WTC11 (cell line): ENCODE data around the gene OVAAL. TPM values are rescaled to one million over a fixed set of nuclear protein-coding genes. Genes with fewer than 3 reads are reported as not detected.

Experiments
- ATAC-seq: fragments of 200-7000 bp; cut with Tn5 transposase; 2 replicates; pipeline ENCODE4 v1.10.0; 2021; ENCODE audit warnings: mild to moderate bottlenecking, moderate library complexity
- CTCF ChIA-PET: fragments of 300-600 bp; sonication (Branson Sonifier 250); formaldehyde crosslinking; loops from one replicate; lab custom pipeline; 2021; ENCODE audit warnings: antibody characterized with exemption; lab: Charles Lee
- POLR2A ChIA-PET: fragments of 350-600 bp; sonication (Branson Sonifier 250); formaldehyde crosslinking; loops from one replicate; lab custom pipeline; 2021; ENCODE audit warnings: antibody characterized with exemption; lab: Charles Lee
- DNase-seq: peaks from one replicate; pipeline ENCODE4 v3.0.0; 2021; ENCODE audit warnings: low spot score
- H3K27ac Mint-ChIP-seq: 2 replicates; pipeline ENCODE4 v1.8.0; 2021; ENCODE audit warnings: mixed read lengths
- H3K27me3 Mint-ChIP-seq: 2 replicates; pipeline ENCODE4 v1.8.0; 2021; ENCODE audit warnings: low read depth, mild to moderate bottlenecking, moderate library complexity, mixed read lengths
- H3K36me3 Mint-ChIP-seq: 2 replicates; pipeline ENCODE4 v1.8.0; 2021; ENCODE audit warnings: mixed read lengths
- H3K4me1 Mint-ChIP-seq: 2 replicates; pipeline ENCODE4 v1.8.0; 2022; ENCODE audit warnings: mixed read lengths
- H3K4me3 Mint-ChIP-seq: 2 replicates; pipeline ENCODE4 v1.8.0; 2021; ENCODE audit warnings: mild to moderate bottlenecking, moderate library complexity, mixed read lengths
- H3K9me3 Mint-ChIP-seq: 2 replicates; pipeline ENCODE4 v1.8.0; 2021; ENCODE audit warnings: mixed read lengths
- ARID4B ChIP-seq: sonication (generic); formaldehyde crosslinking; IDR thresholded peaks from 2 replicates; pipeline ENCODE4 v1.8.0; 2023; ENCODE audit warnings: missing genetic modification reagents, mild to moderate bottlenecking, borderline replicate concordance
- ELF4 ChIP-seq: sonication (generic); formaldehyde crosslinking; IDR thresholded peaks from 2 replicates; pipeline ENCODE4 v1.8.1; 2022; ENCODE audit warnings: low read depth, mild to moderate bottlenecking, moderate library complexity, missing genetic modification reagents
- FOXK1 ChIP-seq: sonication (generic); formaldehyde crosslinking; IDR thresholded peaks from 2 replicates; pipeline ENCODE4 v1.8.0; 2022; ENCODE audit warnings: mild to moderate bottlenecking, moderate library complexity, missing genetic modification reagents
- FOXP4 ChIP-seq: sonication (generic); formaldehyde crosslinking; IDR thresholded peaks from 2 replicates; pipeline ENCODE4 v1.8.0; 2022; ENCODE audit warnings: mild to moderate bottlenecking, missing genetic modification reagents
- OVOL2 ChIP-seq: fragments of 250-450 bp; sonication (Bioruptor Pico); IDR thresholded peaks from 2 replicates; pipeline ENCODE4 v1.9.0; 2021; ENCODE audit warnings: mild to moderate bottlenecking, borderline replicate concordance
- SOX15 ChIP-seq: fragments of 250-450 bp; sonication (Bioruptor Pico); IDR thresholded peaks from 2 replicates; pipeline ENCODE4 v1.9.0; 2021; ENCODE audit warnings: mild to moderate bottlenecking
- SP1 ChIP-seq: sonication (generic); formaldehyde crosslinking; conservative IDR thresholded peaks from 2 replicates; pipeline ENCODE4 v1.8.1; 2022; ENCODE audit warnings: missing genetic modification reagents
- USF2 ChIP-seq: sonication (generic); formaldehyde crosslinking; IDR thresholded peaks from 2 replicates; pipeline ENCODE4 v1.8.1; 2023; ENCODE audit warnings: mild to moderate bottlenecking, missing genetic modification reagents, moderate library complexity
- ZBTB21 ChIP-seq: sonication (generic); formaldehyde crosslinking; IDR thresholded peaks from 2 replicates; pipeline ENCODE4 v1.8.1; 2023; ENCODE audit warnings: mild to moderate bottlenecking, missing genetic modification reagents, borderline replicate concordance
- ZBTB43 ChIP-seq: sonication (generic); formaldehyde crosslinking; IDR thresholded peaks from 2 replicates; pipeline ENCODE4 v1.8.1; 2023; ENCODE audit warnings: mild to moderate bottlenecking, missing genetic modification reagents
- ZNF138 ChIP-seq: sonication (generic); formaldehyde crosslinking; conservative IDR thresholded peaks from 2 replicates; pipeline ENCODE4 v1.8.1; 2022; ENCODE audit warnings: mild to moderate bottlenecking, moderate library complexity, missing genetic modification reagents
- ZNF396 ChIP-seq: fragments of 250-450 bp; sonication (Bioruptor Pico); IDR thresholded peaks from 2 replicates; pipeline ENCODE4 v1.8.0; 2021; ENCODE audit warnings: mild to moderate bottlenecking, moderate library complexity, borderline replicate concordance
- ZNF423 ChIP-seq: fragments of 250-450 bp; sonication (Bioruptor Pico); IDR thresholded peaks from 2 replicates; pipeline ENCODE4 v2.1.2; 2022; ENCODE audit warnings: mild to moderate bottlenecking, moderate library complexity
- total RNA-seq: library from RNA; stranded (reverse); gene quantifications from 3 replicates; pipeline ENCODE4 v1.2.3, GENCODE V29; 2021
- TF ChIP-seq, protein P1 (sequence below): sonication (generic); formaldehyde crosslinking; IDR thresholded peaks from 2 replicates; pipeline ENCODE4 v1.8.0; 2022; ENCODE audit warnings: mild to moderate bottlenecking, missing genetic modification reagents
- TF ChIP-seq, protein P2 (sequence below): sonication (generic); formaldehyde crosslinking; IDR thresholded peaks from 2 replicates; pipeline ENCODE4 v1.8.1; 2022; ENCODE audit warnings: mild to moderate bottlenecking, moderate library complexity, missing genetic modification reagents
- TF ChIP-seq, protein P3 (sequence below): sonication (generic); formaldehyde crosslinking; conservative IDR thresholded peaks from 2 replicates; pipeline ENCODE4 v1.8.1; 2023; ENCODE audit warnings: mild to moderate bottlenecking, low read depth, missing genetic modification reagents, moderate library complexity

OVAAL gene
- total RNA-seq, 1 experiment from 2014 or later = not detected

DNA sequence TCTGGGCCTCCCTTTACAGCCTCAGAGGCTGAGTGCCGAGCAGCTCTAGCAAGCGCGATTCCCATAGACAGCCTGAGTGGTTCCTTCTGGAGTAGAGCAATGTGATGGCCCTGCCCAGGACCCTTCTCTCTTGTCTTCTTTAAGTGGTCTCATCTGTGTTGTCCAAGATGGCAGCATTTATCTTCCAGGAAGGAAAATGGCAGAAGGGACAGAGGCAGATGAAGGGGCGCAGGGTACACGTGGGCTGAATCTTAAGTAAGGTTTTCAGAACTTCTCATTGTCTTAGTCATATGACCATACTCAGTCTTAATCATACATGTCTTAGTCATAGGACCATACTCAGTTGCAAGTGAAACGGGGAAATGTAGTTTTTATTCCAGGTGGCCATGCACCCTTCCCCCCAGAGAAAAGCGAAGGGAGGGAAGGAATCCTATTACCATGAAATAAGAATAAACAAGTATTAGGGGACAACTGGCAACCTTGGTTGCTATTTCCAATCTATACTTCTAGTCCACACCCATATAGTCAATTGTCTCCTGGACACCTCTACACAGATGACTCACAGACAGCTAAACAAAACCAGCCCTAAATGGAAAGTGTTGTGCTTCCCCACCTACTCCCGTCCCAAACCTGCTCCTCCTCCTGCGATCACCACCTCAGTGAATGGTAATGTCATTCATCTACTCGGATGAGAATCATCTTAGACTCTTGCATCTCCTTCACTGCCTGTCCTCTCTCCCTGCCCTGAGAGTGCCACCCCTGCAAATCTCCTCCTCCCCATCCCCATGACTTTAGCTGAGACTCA is 13.3 kb downstream of the OVAAL start (continued):
- no peak for TF ChIP-seq ELF4 (CRISPR knock-in tag)

DNA sequence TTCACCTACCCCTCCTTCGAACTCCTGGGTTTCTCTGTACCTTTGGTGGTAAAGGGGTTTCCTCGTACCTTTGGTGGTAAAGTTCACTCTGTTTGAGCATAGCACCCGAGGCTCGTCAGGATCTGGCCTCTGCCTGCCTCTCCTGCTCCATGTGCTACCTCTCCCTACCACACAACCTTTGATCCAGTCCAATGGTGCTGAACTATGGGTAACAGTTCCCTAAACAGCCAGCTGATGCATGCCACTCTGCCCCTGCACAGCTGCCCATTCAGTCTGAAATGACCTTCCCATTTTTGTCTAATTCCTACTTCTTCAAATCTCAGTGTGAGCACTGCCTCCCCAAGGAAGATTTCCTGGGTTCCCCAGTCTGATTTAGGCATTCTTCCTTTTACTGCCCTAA is 14.0 kb downstream of the OVAAL start:
- CTCF ChIA-PET = interaction anchor here (0.6 kb wide), 1 partner anchor 10 kb away, joined by 3 read pairs; no protein-coding TSS in a partner anchor
- no peak for ATAC-seq
- H3K4me1 Mint-ChIP-seq = no peaks in the 10 kb centered on the region
- no peaks in the 10 kb centered on the region for H3K9me3 Mint-ChIP-seq
- POLR2A ChIA-PET = no interaction called here
- no peak overlapping the region for H3K27ac Mint-ChIP-seq
- H3K4me3 Mint-ChIP-seq = no peak overlapping the region
- TF ChIP-seq ZBTB21 (CRISPR knock-in tag) = no peak
- no peak for TF ChIP-seq USF2 (CRISPR knock-in tag)
- TF ChIP-seq ZNF138 (CRISPR knock-in tag) = no peak
- TF ChIP-seq, protein P1, sequence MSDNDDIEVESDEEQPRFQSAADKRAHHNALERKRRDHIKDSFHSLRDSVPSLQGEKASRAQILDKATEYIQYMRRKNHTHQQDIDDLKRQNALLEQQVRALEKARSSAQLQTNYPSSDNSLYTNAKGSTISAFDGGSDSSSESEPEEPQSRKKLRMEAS (CRISPR knock-in tag) = no peak
- TF ChIP-seq, protein P2, sequence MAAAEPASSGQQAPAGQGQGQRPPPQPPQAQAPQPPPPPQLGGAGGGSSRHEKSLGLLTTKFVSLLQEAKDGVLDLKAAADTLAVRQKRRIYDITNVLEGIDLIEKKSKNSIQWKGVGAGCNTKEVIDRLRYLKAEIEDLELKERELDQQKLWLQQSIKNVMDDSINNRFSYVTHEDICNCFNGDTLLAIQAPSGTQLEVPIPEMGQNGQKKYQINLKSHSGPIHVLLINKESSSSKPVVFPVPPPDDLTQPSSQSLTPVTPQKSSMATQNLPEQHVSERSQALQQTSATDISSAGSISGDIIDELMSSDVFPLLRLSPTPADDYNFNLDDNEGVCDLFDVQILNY (CRISPR knock-in tag) = no peak
- no peak for TF ChIP-seq ZBTB43 (CRISPR knock-in tag)
- TF ChIP-seq ZNF396 (CRISPR knock-in tag) = no peak
- TF ChIP-seq SP1 = no peak
- TF ChIP-seq, protein P3, sequence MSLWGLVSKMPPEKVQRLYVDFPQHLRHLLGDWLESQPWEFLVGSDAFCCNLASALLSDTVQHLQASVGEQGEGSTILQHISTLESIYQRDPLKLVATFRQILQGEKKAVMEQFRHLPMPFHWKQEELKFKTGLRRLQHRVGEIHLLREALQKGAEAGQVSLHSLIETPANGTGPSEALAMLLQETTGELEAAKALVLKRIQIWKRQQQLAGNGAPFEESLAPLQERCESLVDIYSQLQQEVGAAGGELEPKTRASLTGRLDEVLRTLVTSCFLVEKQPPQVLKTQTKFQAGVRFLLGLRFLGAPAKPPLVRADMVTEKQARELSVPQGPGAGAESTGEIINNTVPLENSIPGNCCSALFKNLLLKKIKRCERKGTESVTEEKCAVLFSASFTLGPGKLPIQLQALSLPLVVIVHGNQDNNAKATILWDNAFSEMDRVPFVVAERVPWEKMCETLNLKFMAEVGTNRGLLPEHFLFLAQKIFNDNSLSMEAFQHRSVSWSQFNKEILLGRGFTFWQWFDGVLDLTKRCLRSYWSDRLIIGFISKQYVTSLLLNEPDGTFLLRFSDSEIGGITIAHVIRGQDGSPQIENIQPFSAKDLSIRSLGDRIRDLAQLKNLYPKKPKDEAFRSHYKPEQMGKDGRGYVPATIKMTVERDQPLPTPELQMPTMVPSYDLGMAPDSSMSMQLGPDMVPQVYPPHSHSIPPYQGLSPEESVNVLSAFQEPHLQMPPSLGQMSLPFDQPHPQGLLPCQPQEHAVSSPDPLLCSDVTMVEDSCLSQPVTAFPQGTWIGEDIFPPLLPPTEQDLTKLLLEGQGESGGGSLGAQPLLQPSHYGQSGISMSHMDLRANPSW (CRISPR knock-in tag) = no peak
- H3K36me3 Mint-ChIP-seq = no peaks in the 10 kb centered on the region
- DNase-seq = no peak
- H3K27me3 Mint-ChIP-seq = no peaks in the 10 kb centered on the region; the same call in 1 of the 2 replicates

GRCh38 chr1:180574031-180574713 is 15.4 kb downstream of the OVAAL start:
- Mint-ChIP-seq H3K27ac (no peak overlapping the region), H3K27me3 (no peaks in the 10 kb centered on the region; the same call in 1 of the 2 replicates), H3K4me3 (no peak overlapping the region), H3K9me3 (peaks cover 6% of the 10 kb centered on the region)
- POLR2A ChIA-PET = no interaction called here
- no peak for TF ChIP-seq FOXP4 (CRISPR knock-in tag)
- TF ChIP-seq ZNF423 (CRISPR knock-in tag) = no peak
- TF ChIP-seq FOXK1 = no peak
- no peak for TF ChIP-seq SOX15 (CRISPR knock-in tag)
- no peak for TF ChIP-seq OVOL2 (CRISPR knock-in tag)
- TF ChIP-seq ZNF396 (CRISPR knock-in tag) = no peak
- no peak for TF ChIP-seq ARID4B (CRISPR knock-in tag)
- TF ChIP-seq, all 79 proteins: peak for 0
- H3K36me3 Mint-ChIP-seq = no peaks in the 10 kb centered on the region
- no peaks in the 10 kb centered on the region for H3K4me1 Mint-ChIP-seq
- DNase-seq (no peak), ATAC-seq (no peak)
- CTCF ChIA-PET = no interaction called here
